NCI-H774 (cell line): ENCODE results near the gene GLI1.
"Not testable (repeated sequence)": the region's sequence is repeated elsewhere in the genome, so short reads cannot be mapped to it uniquely, and the experiment has no call there.

Experiments used
- DNase-seq: peaks from one replicate; lab custom pipeline; 2025; lab: John Stamatoyannopoulos, UW

Gene GLI1

GRCh38 chr12:57441846-57442427 lies 17.6 kb upstream of the GLI1 start:
- DNase-seq: no peak

GRCh38 chr12:57444337-57444736 lies 15.2 kb upstream of the GLI1 start:
- not testable (repeated sequence) for DNase-seq

- DNase-seq: no peak
These were observed 14.8 kb upstream of the GLI1 start for GRCh38 chr12:57444744-57445143.

- no peak for DNase-seq
These were observed 13.2 kb upstream of the GLI1 start for GRCh38 chr12:57446292-57446960.

GRCh38 chr12:57448669-57449068 lies 10.9 kb upstream of the GLI1 start:
- no peak for DNase-seq

- DNase-seq: no peak
These were observed 10.2 kb upstream of the GLI1 start for GRCh38 chr12:57449375-57449774.

- DNase-seq: no peak
These were observed 9.5 kb upstream of the GLI1 start for GRCh38 chr12:57450057-57450456.

- DNase-seq: no peak
These were observed 8.3 kb upstream of the GLI1 start for GRCh38 chr12:57451233-57451778.

GRCh38 chr12:57452181-57452936 lies 7.2 kb upstream of the GLI1 start:
- no peak for DNase-seq

GRCh38 chr12:57452937-57453509 lies 6.6 kb upstream of the GLI1 start:
- DNase-seq: peak; percentile 66

GRCh38 chr12:57454213-57454565 lies 5.4 kb upstream of the GLI1 start:
- no peak for DNase-seq

- DNase-seq: peak; percentile 9
These were observed 4.8 kb upstream of the GLI1 start, which contains the start of gene INHBE for GRCh38 chr12:57454566-57455373. INHBE (plus strand) TSS chr12:57455307; CDS start chr12:57455537, 230 bp downstream.

GRCh38 chr12:57455374-57456144 lies 4.0 kb upstream of the GLI1 start:
- no peak for DNase-seq

- DNase-seq: no peak
These were observed 3.4 kb upstream of the GLI1 start for GRCh38 chr12:57456145-57456700.

- DNase-seq: no peak
These were observed 2.7 kb upstream of the GLI1 start for GRCh38 chr12:57456737-57457490.

- no peak for DNase-seq
These were observed 925 bp upstream of the GLI1 start for GRCh38 chr12:57458665-57459054.

- DNase-seq: peak; percentile 88
These were observed 383 bp upstream of the GLI1 start for GRCh38 chr12:57459055-57459749.

- DNase-seq: no peak
These were observed 841 bp downstream of the GLI1 start for GRCh38 chr12:57460468-57460784.

- DNase-seq: no peak
These were observed 1.3 kb downstream of the GLI1 start for GRCh38 chr12:57460841-57461275.
